Measurements from ENCODE around the gene SORD. TPM values are rescaled to one million over a fixed set of nuclear protein-coding genes. Genes with fewer than 3 reads are reported as not detected.

Gene SORD
- total and polyA plus RNA-seq, 9 of the 15 experiments (the other 6 are each of a cell fraction or from before 2014, with no cell fraction given) = 5.9 to 79.2 (median 29.6) TPM

GRCh38 chr15:45118131-45118588 is 95.2 kb downstream of the SORD start (continued):
- TF ChIP-seq CTCFL (IDR thresholded peaks at IDR 0.05; ENCODE audit: borderline replicate concordance, insufficient read depth, low read depth, low read length, poor library complexity, severe bottlenecking) (peak; percentile 73), REST (IDR thresholded peaks at IDR 0.05; ENCODE audit: borderline replicate concordance) (peak; percentile 94), REST (CRISPR knock-in tag; IDR thresholded peaks at IDR 0.05; ENCODE audit: low read depth) (no peak), ZEB2 (IDR thresholded peaks at IDR 0.05) (no peak), SP2 (IDR thresholded peaks at IDR 0.05; ENCODE audit: extremely low read depth, low read depth, low read length, poor library complexity, severe bottlenecking) (no peak), KAT8 (IDR thresholded peaks at IDR 0.05; ENCODE audit: low read depth) (no peak), FOXJ2 (tag; IDR thresholded peaks at IDR 0.05) (no peak), DNMT1 (IDR thresholded peaks at IDR 0.05) (no peak), IFI16 (CRISPR knock-in tag; IDR thresholded peaks at IDR 0.05) (no peak), KAT2B (IDR thresholded peaks at IDR 0.05; ENCODE audit: low read depth, low read length) (no peak), TCF15 (CRISPR knock-in tag; IDR thresholded peaks at IDR 0.05) (no peak), ARID2 (IDR thresholded peaks at IDR 0.05) (peak; percentile 87), KAT7 (CRISPR knock-in tag; IDR thresholded peaks at IDR 0.05; ENCODE audit: borderline replicate concordance) (no peak), RB1 (IDR thresholded peaks at IDR 0.05; ENCODE audit: low read depth) (peak; percentile 91), NFIX (CRISPR knock-in tag; IDR thresholded peaks at IDR 0.05; ENCODE audit: low read depth) (no peak), ZC3H8 (IDR thresholded peaks at IDR 0.05) (no peak), ETV1 (tag; conservative IDR thresholded peaks at IDR 0.05; ENCODE audit: low read depth) (peak; percentile 30; the same call in 1 of the 2 replicates), TRIM25 (IDR thresholded peaks at IDR 0.05; ENCODE audit: borderline replicate concordance) (no peak)

Data from K562 (cell line).